A549 (cell line): ENCODE data around the gene LMO7. TPM values are rescaled to one million over a fixed set of nuclear protein-coding genes. Genes with fewer than 3 reads are reported as not detected.
A peak's percentile ranks its signal among the peaks of the same experiment; 100 is the strongest.

Source experiments
- ATAC-seq, 2 experiments: fragments of 200-7000 bp in 1 of 2; fragments of >200 bp in 1 of 2; cut with Nextera tagmentation in 1 of 2; cut with Tn5 transposase in 1 of 2; 3 replicates each; pipeline versions ENCODE4 v1.8.0 to v1.9.1; 2018 to 2020; ENCODE audit warnings: mild to moderate bottlenecking in 1 of 2, moderate library complexity in 1 of 2
- CTCF ChIA-PET: fragments of 300-600 bp; sonication (Branson Sonifier 250); formaldehyde crosslinking; extraction: SDS; loops from one replicate; lab custom pipeline; 2021; ENCODE audit warnings: antibody characterized with exemption, inconsistent platforms; lab: Yijun Ruan, JAX
- POLR2A ChIA-PET: fragments of 350-600 bp; formaldehyde crosslinking; extraction: SDS; loops from one replicate; lab custom pipeline; 2021; ENCODE audit warnings: antibody characterized with exemption, inconsistent platforms; lab: Yijun Ruan, JAX
- DNase-seq, 2 experiments: peaks; one replicate each; pipeline versions ENCODE4 v3.0.0 to v3.0.0-alpha.2; 2011 to 2016; ENCODE audit warnings: low read depth in 1 of 2, low spot score in 1 of 2
- FAIRE-seq: peaks from 2 replicates; lab custom pipeline; 2011; peaks lifted over from hg19 to GRCh38; lab: Jason Lieb, UNC
- H3K27ac ChIP-seq, 2 experiments: fragments of >200 bp; sonication (Bioruptor Twin); formaldehyde crosslinking; 3 replicates each; pipeline ENCODE4 v1.5.1; 2016 to 2017
- H3K4me1 ChIP-seq: fragments of >200 bp; sonication (Bioruptor Twin); formaldehyde crosslinking; 3 replicates; pipeline ENCODE4 v1.6.1; 2016
- H3K4me2 ChIP-seq: fragments of >200 bp; sonication (Bioruptor Twin); formaldehyde crosslinking; 3 replicates; pipeline ENCODE4 v1.6.1; 2016
- H3K4me3 ChIP-seq: fragments of >200 bp; sonication (Bioruptor Twin); formaldehyde crosslinking; 3 replicates; pipeline ENCODE4 v1.5.1; 2016
- H3K9me3 ChIP-seq: fragments of >200 bp; sonication (Bioruptor Twin); formaldehyde crosslinking; 3 replicates; pipeline ENCODE4 v1.6.1; 2016
- CBX8 ChIP-seq: fragments of 200-600 bp; sonication (generic); IDR thresholded peaks from 2 replicates; pipeline ENCODE4 v1.6.1; 2016
- EP300 ChIP-seq, 2 experiments: fragments of >200 bp; sonication (Bioruptor Twin); formaldehyde crosslinking; IDR thresholded peaks; 2 replicates in 1 of 2; 3 replicates in 1 of 2; pipeline ENCODE4 v1.6.1; 2016 to 2017
- FOSB ChIP-seq: fragments of 250-450 bp; sonication (Bioruptor Pico); IDR thresholded peaks from 2 replicates; pipeline ENCODE4 v1.5.0; 2020; ENCODE audit warnings: mild to moderate bottlenecking, moderate library complexity
- FOXS1 ChIP-seq: fragments of 250-450 bp; sonication (Bioruptor Pico); IDR thresholded peaks from 2 replicates; pipeline ENCODE4 v1.5.0; 2020; ENCODE audit warnings: mild to moderate bottlenecking, moderate library complexity
- HMGXB4 ChIP-seq: fragments of 250-450 bp; sonication (Bioruptor Pico); IDR thresholded peaks from 2 replicates; pipeline ENCODE4 v1.5.0; 2021; ENCODE audit warnings: mild to moderate bottlenecking, moderate library complexity, borderline replicate concordance
- HOXA7 ChIP-seq: fragments of 250-450 bp; sonication (Bioruptor Pico); IDR thresholded peaks from 2 replicates; pipeline ENCODE4 v1.5.0; 2020; ENCODE audit warnings: mild to moderate bottlenecking, moderate library complexity
- POLR2AphosphoS2 ChIP-seq: conservative IDR thresholded peaks from 2 replicates; pipeline ENCODE4 v1.6.1; 2012; ENCODE audit warnings: low read length, improper control_type of control experiment, inconsistent platforms
- SMC3 ChIP-seq: fragments of >200 bp; sonication (Bioruptor Twin); formaldehyde crosslinking; IDR thresholded peaks from 3 replicates; pipeline ENCODE4 v1.6.1; 2018; ENCODE audit warnings: inconsistent platforms
- ZFP36 ChIP-seq: fragments of 450-650 bp; IDR thresholded peaks from 2 replicates; pipeline ENCODE4 v1.6.1; 2014; ENCODE audit warnings: borderline replicate concordance; ENCODE audit not compliant: partially characterized antibody
- ZSCAN20 ChIP-seq: fragments of 250-450 bp; sonication (Bioruptor Pico); IDR thresholded peaks from 2 replicates; pipeline ENCODE4 v1.8.0; 2022; ENCODE audit warnings: mild to moderate bottlenecking, moderate library complexity
- WGBS: methylation state at CpG from one replicate; pipeline ENCODE4 v1.1.6; 2017; ENCODE audit errors: missing lambda C conversion rate; 5-methylcytosine and 5-hydroxymethylcytosine counted together
- polyA plus RNA-seq, 4 experiments: library from polyadenylated mRNA; depleted of rRNA in 3 of 4; stranded (reverse); fragments of >200 nt; fragmentation: RNase III in 1 of 4; extraction: RNeasy Plus Mini Kit Qiagen cat#74134 plus additional on column Dnase treatment in 1 of 4; gene quantifications; 2 replicates in 3 of 4; 3 replicates in 1 of 4; pipeline ENCODE4 v1.2.3, GENCODE V29; 2011 to 2017
- TF ChIP-seq, protein P1 (sequence below): fragments of >200 bp; sonication (Bioruptor Twin); formaldehyde crosslinking; IDR thresholded peaks from 2 replicates; pipeline ENCODE4 v1.6.1; 2016
- TF ChIP-seq, protein P2 (sequence below): IDR thresholded peaks from 2 replicates; pipeline ENCODE4 v1.6.1; 2012; ENCODE audit warnings: low read depth, borderline replicate concordance
- TF ChIP-seq, protein P3 (sequence below): IDR thresholded peaks from 2 replicates; pipeline ENCODE4 v1.6.1; 2012

LMO7 gene
- polyA plus RNA-seq, 2 of the 4 experiments (the other 2 are of a cell fraction) = 23.4 to 33.2 TPM

DNA sequence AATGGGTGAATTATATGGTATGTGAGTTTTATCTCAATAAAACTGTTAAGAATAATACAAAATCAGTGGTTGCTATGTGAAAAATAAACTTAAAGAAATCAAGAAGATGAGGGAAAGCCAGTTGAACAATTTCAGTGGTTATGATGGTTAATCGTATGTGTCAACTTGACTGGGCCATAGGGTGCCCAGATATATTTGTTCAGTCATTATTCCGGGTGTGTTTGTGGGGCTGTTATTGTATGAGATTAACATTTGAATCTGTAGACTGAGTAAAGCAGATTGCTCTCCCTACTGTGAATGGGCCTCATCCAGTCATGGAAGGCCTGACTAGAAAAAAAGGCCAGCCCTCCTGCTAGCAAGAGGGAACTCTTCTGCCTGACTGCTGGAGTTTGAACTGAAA lies 109.3 kb downstream of the LMO7 start:
- ATAC-seq = no peak
- FAIRE-seq = no peak
- CTCF ChIA-PET = no interaction called here

GRCh38 chr13:75748874-75749273 lies 112.7 kb downstream of the LMO7 start:
- POLR2A ChIA-PET = no interaction called here
- H3K9me3 ChIP-seq = no peaks in the 10 kb centered on the region

More for the DNA sequence above, 109.3 kb downstream of the LMO7 start:
- 91% methylated on average over 2 of the region's 2 CpGs for whole genome bisulfite sequencing
- no peak overlapping the region for H3K27ac ChIP-seq
- DNase-seq = no peak
- H3K9me3 ChIP-seq = no peaks in the 10 kb centered on the region
- TF ChIP-seq HMGXB4 (CRISPR knock-in tag) (no peak), SMC3 (no peak), ZSCAN20 (CRISPR knock-in tag) (no peak), POLR2AphosphoS2 (no peak), HOXA7 (CRISPR knock-in tag) (no peak), CBX8 (no peak), FOSB (no peak)
- TF ChIP-seq, protein P1, sequence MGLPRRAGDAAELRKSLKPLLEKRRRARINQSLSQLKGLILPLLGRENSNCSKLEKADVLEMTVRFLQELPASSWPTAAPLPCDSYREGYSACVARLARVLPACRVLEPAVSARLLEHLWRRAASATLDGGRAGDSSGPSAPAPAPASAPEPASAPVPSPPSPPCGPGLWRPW = no peak
- H3K4me1 ChIP-seq = peaks cover 5% of the 10 kb centered on the region; the same call in 1 of the 3 replicates
- POLR2A ChIA-PET = no interaction called here
- H3K4me2 ChIP-seq = no peak overlapping the region
- H3K4me3 ChIP-seq = no peak overlapping the region

DNA sequence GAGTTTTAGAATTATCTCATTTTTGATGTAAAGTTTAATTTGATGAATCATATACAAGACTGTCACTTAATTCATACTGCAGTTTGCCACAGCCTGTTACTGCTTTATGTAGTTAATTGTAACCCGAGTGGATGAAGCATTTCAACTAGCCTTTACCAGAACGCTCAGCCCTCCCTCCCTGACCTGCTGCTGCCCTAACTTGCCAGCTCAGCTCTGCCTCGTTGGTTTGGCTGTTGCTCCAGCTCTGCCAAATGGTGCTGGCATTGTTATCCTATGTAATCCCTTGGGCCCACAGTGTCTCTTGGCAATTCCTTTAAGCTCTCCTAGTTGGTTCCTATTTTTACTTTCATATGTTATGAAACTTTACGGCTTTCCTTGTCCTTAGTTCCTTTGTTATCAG lies 113.3 kb downstream of the LMO7 start:
- Histone ChIP-seq H3K4me3 (no peak overlapping the region), H3K9me3 (no peaks in the 10 kb centered on the region), H3K4me1 (peaks cover 5% of the 10 kb centered on the region; the same call in 1 of the 3 replicates), H3K27ac (0 out of 6 replicates have a peak overlapping the region, but pooled peaks of 1 of the 2 experiments have one; percentile 19), H3K4me2 (peak overlapping the region; percentile 30; the same call in 1 of the 3 replicates)
- WGBS = 33% methylated on average over 4 of the region's 4 CpGs
- TF ChIP-seq, protein P2, sequence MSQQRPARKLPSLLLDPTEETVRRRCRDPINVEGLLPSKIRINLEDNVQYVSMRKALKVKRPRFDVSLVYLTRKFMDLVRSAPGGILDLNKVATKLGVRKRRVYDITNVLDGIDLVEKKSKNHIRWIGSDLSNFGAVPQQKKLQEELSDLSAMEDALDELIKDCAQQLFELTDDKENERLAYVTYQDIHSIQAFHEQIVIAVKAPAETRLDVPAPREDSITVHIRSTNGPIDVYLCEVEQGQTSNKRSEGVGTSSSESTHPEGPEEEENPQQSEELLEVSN = no peak
- ChIA-PET POLR2A (no interaction called here), CTCF (no interaction called here)
- FAIRE-seq (no peak), DNase-seq (no peak), ATAC-seq (no peak)

More at GRCh38 chr13:75748874-75749273, 112.7 kb downstream of the LMO7 start:
- WGBS = 76% methylated on average over 3 of the region's 3 CpGs
- peaks cover 5% of the 10 kb centered on the region; the same call in 1 of the 3 replicates for H3K4me1 ChIP-seq
- H3K27ac ChIP-seq = no peak overlapping the region
- no peak overlapping the region for H3K4me3 ChIP-seq
- FAIRE-seq (no peak), ATAC-seq (no peak), DNase-seq (no peak)
- TF ChIP-seq FOXS1 = no peak
- TF ChIP-seq CBX8 = no peak
- no peak for TF ChIP-seq HMGXB4 (CRISPR knock-in tag)
- TF ChIP-seq ZFP36 = no peak
- TF ChIP-seq EP300 (IDR thresholded peaks at IDR 0.05) = no peak
- TF ChIP-seq, protein P3, sequence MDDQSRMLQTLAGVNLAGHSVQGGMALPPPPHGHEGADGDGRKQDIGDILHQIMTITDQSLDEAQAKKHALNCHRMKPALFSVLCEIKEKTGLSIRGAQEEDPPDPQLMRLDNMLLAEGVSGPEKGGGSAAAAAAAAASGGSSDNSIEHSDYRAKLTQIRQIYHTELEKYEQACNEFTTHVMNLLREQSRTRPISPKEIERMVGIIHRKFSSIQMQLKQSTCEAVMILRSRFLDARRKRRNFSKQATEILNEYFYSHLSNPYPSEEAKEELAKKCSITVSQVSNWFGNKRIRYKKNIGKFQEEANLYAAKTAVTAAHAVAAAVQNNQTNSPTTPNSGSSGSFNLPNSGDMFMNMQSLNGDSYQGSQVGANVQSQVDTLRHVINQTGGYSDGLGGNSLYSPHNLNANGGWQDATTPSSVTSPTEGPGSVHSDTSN = no peak
- no peak overlapping the region for H3K4me2 ChIP-seq
- CTCF ChIA-PET = no interaction called here
